CD4-positive, alpha-beta T cell treated with Interleukin-6 for 4 hours (primary cell): Measurements from ENCODE around the gene GRM5.
"Not testable (repeated sequence)": the region's sequence is repeated elsewhere in the genome, so short reads cannot be mapped to it uniquely, and the experiment has no call there.

Experiments used
- DNase-seq: peaks from one replicate; pipeline ENCODE4 v3.0.0-alpha.2; 2020; ENCODE audit warnings: mixed read lengths

Gene GRM5

DNA sequence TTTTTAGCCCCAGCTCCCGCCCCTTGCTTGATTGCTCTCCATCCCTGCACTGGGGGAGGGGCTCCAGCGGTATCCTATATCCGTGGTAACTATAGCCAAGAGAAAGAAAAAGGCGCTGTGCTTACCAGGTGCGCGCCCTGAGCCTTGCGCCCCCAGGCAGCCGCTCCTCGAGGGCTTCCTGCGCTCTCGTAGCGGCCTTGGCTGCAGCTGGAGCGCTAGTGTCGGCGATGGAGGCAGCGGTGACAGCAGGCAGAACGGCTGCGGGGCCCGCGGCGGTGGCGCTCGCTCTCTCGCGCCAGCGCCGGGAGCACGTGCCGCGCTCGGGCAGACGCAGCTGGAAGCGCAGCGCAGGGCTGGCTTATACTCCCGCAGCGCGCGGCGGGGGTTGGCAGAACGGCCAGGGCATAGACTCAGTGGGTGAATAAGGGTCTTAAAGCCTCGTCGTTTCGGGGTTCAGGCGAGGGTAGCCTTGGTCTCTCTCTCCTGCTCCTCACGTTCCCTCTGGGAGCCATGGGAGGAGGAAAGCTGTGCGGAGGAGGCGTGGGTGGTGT, at the start of gene GRM5:
Gene GRM5, minus strand, starts transcription at position 332 of the 551 bp plus-strand sequence. CDS start 18,110 bp downstream, outside the sequence.
- not testable (repeated sequence) for DNase-seq

DNA sequence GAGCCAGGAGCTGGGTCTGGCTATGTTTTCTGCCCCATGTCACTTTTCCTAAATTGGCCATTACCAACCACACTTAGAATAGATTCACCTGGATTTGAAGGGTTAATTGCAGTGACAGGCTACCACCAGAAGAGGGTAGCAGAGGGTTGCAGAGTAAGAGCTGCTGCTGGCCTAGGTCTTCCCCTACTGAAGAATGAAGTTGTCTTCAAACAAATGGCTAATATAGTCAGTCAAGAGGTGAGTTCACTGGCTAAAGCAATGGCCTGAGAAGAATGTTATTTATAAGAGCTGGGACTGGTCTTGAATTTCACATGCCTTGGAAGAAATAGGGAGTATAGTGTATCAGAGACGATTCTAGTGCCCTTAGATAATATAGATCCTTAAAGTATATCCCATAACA, 32.2 kb upstream of the GRM5 start:
- DNase-seq: not testable (repeated sequence)

DNA sequence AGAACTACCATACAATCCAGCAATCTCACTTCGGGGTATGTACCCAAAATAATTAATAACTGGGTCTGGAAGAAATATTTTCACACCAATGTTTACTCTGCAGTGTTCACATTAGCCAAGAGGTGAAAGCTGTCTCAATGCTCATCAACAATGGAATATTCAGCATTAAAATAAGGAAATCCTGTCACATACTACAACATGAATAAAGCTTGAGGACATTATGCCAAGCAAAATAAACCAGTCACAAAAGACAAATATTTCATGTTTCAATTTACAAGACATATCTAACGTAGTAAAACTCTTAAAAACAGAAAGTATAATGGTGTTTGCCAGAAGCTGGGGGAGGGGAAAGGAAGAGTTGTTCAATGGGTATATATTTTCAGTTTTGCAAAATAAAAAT, 28.0 kb upstream of the GRM5 start:
- not testable (repeated sequence) for DNase-seq

DNA sequence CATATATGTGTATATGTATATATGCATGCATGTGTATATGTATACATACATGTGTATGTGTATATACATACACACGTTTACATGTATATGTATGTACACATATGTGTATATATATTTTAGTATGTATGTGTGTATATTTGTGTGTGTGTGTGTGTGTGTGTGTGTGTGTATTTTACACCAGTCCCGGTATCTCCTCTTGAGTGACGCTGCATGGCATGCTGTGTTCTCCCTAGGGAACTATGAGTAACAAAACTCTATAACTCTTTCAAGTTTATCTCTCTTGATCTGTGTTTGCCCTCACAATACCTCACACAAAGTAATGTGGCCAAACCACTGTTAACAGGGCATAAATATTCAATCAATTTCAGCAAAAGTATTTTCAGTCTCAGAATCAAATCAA, 19.2 kb upstream of the GRM5 start:
- not testable (repeated sequence) for DNase-seq

DNA sequence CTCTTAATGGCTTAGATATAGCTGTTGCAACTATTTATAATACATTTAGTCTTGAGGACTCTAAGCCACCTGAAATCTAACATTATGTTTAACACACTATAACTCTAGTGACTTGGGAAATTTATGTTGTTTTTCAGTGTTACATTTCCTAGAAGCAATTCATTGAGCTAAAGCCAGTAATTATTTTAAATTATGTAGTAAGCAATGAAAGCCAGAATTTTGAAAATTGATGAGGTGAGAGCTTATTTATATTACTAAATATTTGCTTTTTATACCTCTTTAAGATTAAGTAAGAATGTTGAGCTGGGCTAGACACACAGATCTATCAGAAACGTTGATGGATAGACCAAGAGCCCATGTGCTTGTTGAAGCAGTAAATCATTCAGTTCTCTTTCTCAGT, 5.1 kb upstream of the GRM5 start:
- not testable (repeated sequence) for DNase-seq

DNA sequence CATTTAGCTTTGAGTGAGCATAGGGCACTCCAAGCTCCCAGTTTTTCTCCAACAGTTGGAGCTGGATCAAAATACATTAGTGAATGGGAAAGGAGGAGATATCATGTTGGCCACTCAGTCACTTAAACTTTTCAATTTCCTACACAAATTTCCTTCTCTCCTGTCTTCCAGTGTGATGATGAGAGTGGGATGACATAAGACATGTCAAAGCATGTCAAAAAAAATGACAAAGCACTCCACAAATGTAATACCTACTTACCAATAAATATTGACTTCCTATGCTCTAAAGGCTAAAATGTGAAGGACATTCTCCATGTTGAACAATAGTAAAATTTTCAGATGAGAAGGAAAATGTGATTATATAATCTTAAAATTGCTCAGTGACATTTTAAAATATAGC, 1.5 kb upstream of the GRM5 start:
- no peak for DNase-seq

DNA sequence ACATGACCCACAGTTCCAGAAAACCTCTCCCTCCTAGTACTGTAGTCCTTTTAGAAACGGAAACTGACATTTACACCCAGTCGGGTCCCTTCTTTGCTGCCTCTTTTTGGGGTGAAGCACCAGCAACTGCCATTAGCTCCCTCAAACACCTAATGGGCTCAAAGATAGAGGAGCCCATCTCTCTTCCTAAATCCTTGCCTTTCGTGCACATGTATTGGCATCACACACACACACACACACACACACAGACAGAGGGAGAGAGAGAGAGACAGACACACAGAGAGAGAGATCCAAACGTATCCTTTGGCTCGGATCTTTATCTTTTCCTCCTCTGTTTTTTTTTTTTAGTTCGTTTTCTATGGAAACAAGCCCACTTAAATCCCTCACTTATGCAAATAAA, 716 bp downstream of the GRM5 start:
- DNase-seq: no peak

DNA sequence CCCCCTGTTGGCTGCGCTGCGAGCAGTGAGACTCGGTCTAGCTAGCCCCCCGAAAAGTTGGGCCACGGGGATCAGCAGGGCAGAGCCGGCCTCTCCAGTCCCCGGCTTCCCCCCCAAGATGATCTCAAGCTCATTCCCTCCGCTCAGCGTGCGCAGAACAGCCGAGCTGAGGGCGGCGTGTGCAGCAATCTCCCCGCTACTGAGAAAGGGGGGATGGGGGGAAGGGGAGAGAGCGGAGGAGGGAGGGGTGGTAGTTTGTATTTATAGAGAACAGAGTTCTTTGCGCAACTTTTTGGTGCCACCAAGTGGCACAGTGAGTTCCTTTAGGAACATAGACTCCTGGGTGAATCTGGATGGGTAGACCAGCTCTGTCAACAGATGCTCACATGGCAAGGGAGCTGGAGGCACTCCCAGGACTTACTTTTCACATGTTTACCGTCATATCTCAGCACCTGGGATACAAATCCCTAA, 2.3 kb downstream of the GRM5 start:
- not testable (repeated sequence) for DNase-seq

DNA sequence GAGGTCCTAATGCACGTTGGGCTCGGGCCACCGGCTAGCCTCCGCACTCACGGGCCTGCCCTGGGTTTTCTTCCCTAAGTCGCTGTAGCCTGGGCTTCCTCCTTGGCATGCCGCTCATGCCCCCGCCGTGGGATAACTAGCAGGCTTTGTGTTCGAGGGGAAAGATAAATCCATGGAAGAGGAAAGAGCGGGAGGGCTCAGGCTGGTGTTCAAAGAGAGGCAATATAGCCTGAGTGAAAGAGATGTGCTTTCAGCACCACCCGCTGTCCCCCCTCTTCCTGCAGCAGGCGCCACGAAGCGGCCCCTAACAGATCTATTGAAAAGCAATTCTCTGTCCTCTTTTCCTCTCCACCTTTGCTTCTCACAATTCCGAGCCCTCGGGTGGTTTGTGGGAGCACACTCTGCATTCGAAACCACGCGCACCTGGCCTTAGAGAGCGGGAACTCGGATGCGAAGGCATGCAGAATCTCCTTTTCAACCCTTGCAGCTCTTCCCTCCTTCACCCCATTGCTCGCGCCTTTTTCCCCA, 2.9 kb downstream of the GRM5 start:
- not testable (repeated sequence) for DNase-seq

DNA sequence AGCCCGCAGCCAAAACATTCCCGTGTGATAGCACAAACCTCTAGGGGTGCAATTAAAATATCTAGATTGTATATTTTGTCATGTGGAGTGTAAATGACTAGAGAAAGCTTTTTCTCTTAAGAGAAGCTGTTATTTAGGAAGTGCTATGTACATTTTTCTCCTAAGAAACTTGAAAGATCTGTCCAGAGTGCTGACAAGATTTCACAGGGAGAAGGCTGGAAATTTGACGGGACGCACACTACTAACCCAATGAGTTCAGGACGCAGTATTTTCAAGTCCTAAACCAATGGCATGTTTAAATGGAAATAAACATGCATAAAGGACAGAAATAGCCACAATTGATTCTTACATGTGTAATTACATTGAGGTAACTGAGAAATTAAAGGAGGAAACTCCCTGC, 3.9 kb downstream of the GRM5 start:
- DNase-seq: not testable (repeated sequence)

DNA sequence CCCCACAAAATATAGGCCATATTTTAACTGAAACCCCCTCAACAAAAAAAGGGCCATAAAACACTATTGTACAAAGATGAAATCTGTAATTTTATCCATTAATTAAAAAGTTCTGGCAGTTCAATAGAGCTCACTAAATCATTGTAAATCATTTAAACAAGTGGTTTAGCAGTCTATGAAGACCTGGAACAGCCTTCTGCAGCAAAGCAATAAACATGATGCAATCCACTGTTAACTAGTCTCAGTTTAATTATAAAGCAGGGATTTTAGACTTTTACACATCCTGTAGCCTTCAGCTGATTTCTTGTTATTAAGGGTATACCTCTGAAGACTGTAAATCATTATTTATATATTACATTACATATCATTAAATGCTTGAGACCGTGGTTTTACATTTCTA, 8.4 kb downstream of the GRM5 start:
- DNase-seq: not testable (repeated sequence)

DNA sequence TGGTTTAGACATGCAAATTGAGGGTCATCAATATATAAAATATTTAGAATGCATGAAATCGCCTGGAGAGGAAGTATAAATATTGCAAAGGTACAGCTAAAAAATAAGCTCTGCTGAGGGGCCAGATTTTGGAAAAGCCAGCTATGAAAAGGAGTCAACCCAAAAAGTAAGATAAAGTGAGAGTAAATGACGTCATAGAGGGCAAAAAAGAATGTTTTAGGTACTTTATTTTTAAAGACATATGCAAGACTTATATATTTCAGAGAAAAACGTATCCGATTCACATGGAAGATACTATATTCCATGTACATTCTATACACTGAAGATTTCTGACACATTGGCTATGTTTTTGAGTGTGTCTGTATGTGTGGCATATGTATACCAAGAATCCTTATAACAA, 13.6 kb downstream of the GRM5 start:
- no peak for DNase-seq

DNA sequence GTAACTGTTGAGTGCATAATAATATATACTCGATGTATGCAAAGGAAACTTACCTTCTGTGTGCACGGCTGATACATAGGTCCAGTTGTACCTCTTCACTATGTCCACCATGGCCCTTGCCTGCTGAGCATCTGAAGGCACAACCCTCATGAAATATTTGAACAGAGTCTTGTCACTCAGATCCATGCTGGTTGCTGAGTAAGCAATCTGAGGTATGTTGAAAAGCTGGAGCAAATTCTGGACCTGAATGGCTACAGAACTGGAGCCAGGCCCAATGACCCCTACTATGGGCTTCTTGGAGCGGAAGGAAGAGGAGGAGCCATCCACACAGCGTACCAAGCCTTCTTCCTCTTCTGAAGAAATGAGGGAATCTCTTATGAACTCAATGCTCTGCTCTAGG, 18.6 kb downstream of the GRM5 start:
- DNase-seq: not testable (repeated sequence)

DNA sequence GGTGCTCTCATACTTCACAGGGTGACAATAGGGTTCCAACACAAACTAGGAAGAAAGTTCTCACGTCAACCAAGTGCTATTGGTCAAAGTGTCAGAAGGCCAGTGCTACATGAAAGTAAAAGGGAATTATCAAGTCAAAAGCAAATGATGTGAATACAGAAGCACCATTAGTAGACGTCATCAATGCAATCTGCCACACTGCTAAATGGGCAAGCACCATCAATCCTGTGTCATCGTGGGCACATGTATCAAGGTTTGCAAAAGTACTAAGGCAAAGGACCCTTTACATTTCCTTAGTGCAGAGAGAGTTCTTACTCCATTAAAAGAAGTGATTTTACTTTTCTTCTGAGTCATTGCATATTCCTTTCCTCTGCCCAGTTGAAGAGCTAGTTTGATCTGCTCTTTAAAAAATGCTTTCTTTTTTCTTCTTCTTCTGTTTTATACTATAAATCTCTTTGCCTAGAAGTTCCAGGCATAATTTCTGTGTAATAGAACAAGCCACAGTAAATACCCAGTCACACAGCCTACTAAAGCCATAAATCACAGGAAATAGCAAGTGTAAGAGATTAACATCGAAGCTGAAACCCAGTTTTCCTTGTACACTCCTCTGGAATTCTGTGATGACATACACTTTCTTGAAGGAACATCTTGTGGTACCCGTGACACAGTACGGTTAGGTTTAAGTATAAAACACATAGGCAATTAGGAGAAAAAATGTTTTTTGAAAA, 21.8 kb downstream of the GRM5 start:
- not testable (repeated sequence) for DNase-seq

DNA sequence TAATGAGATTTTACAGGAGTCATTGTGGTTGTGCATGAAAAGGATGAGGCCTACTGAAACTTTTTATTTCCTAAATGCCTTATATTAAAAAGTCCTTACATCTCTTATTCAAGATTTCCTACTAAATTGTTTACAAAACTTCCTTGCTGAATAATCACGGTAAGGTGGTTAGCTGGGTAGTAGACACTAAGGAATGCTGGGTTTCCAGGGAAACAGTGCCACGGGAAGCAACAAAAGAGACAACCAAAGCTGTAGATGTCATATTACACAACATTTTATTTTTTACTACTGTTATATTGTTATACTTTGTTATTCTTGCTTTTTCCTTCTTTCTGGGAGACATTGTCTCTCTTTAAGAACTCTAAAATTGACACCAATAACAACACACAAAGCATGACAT, 36.1 kb downstream of the GRM5 start:
- DNase-seq: not testable (repeated sequence)

DNA sequence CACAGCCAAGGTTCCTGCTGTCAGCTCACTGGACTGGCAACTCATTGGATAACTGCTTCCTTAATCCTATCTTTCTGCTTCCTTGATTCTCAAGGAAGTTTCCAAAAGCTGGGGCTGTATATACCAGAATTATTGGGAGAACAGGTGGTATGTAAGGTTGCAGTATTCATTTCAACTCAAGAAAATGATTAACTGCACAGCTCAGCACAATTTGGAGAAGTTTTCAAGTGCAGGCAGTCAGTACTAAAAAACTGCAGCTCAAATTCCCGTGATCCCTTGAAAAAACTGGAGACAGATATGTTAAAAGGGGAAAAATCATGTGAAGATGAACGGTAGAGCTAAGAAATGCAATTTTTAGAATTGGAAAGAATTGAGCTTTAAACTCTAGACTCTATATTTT, 44.4 kb downstream of the GRM5 start:
- DNase-seq: no peak

DNA sequence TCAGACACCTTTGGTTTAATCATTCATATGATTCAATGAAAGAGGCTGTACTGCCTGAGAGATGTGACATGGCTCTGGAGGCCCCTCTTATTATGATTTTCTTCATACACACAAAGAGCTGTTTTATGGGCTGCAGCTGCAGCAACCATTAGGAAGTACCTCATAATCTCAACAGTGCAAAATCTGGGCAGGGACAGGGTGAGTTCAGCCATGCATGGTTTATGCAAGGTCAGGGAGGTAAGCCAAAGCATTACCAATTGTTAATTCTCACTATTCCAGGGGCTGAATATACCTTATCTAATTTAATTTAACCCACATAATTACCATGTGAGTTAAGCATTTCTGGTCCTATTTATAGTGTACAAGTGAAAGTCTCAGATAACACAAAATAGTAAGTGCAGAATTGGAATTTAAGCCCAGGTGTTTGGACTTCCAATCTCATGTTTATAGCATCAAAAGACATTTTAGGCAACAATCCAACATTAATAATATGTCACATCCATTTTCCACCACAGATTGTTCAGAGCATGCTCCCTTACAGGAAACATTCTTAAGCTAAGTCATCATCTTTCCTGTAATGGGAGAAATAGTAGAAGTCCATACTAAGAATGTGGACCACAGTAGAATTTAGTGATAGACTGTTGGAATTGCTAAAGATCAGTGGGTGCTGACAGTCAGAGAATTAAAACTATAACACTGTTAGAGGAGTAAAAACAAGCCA, 45.8 kb downstream of the GRM5 start:
- not testable (repeated sequence) for DNase-seq

DNA sequence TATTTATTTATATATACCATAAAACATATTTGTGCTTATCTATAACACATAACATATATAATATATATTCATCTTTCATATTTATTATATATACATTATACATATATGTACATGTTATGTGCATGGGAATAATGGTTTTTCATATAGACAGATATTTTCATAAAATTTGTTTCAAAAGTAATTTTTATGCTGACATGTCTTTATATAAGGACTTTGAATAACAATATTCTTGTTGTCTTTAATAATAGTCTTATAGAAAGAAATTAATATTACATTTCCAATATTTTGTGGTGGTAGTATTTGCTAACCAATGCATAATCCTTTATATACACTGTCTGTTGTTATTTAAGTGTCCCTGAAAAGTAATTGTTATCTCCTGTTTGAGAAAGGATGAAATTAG, 49.6 kb downstream of the GRM5 start:
- no peak for DNase-seq

DNA sequence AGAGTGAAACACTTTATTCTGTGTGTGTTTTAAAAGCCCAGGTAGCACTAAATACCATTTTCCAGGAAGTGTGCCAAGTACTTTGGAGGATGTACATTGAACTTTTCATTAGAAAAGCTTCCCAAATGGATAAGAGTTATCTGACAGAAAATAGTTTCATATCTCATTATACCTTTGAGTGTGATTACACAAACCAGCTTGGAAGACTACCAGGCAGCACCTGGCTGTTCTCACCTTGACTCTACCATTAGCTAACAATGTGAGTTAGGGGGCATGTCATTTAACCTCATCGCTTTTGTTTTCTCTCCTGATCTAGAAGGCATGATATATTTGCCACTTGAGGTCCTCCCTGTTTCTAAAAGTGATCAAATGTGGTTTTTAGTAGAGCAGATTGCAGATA, 50.2 kb downstream of the GRM5 start:
- DNase-seq: no peak

DNA sequence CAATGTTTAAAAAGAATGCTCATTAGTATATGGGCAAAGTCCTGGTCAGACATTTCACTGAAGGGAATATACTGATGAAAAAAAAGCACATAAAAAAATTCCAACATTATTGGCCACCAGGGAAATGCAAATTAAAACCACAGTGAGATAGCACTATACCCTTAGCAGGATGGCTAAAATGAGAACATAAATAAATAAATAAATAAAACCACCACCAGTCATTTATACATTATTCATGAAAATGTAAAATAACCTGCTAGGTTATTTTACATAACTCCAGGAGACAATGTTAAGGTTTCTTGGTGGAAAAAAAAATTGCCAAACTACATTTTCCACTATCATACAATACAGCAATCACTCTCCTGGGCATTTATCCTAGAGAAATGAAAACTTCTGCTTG, 64.9 kb downstream of the GRM5 start:
- not testable (repeated sequence) for DNase-seq

DNA sequence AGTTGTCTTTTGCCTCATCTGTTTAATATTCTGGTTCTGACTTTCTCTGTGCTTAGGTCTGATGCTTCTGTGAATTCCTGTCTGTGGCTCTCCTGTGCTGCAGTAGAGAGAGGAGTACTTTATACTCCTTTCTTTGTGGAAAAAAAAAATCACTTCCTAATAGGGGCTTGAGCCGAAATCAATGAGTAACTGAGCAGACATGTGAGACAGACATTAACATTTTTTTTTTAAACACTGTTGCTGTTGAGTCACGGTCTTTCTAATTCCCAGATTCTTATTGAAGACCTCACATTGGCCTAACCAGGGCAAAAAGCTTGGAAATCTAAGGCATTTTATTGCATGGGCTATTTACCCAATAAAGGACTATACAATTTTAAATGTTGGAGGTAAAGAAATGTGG, 86.1 kb downstream of the GRM5 start:
- no peak for DNase-seq

DNA sequence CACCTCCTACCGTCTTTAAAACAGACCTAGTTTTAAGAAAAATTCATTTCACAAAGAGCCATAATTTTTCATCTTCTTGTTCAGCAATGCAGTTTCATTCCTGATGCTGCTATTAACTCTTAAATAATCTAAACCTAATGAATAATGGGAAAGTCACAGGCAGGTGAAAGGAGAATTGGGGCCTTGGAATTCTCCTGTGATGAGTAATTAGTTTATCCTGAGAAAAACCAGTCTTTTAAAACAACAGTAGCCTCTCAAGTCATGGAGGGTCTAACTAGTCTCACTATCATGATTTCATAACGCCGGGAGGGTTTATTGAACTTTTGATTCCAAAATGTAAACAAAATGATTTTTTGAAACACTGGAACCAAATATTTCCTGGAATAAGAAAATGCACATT, 86.8 kb downstream of the GRM5 start:
- not testable (repeated sequence) for DNase-seq

DNA sequence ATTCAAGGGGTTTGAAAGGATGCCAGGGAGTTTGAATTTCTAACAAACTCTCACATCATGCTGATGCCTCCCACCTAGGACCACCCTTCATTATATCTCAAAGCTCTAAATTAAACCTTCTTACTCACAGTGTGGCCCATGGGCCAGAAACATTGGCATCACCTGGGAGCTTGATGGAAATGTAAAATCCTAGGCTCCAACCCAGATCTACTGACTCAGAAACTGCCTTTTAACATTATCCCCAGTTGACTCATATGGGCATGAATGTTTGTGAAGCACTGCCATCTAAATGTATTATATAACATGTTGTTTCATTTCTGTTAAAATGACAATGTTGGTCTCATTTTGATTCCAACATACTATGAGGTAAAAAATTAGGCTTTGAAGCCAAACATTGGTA, 90.3 kb downstream of the GRM5 start:
- not testable (repeated sequence) for DNase-seq

DNA sequence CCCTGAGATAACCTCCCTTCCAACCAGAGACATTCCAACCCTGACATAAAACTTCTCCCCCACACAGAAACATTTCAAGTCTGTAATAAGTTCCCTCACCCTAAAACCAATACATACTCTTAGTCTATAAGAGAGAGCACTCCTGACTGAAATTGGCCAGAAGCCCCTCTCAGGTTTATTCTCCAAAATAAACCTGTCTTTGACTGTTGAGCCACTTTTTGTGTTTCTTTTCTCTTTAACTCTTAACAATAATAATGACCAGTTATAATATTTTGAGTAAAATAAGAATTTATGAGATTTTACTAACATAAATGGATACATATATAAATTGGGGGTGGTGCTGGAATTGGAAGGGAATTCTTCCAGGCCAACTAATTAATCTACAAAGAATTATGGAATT, 93.6 kb downstream of the GRM5 start:
- DNase-seq: no peak
